Measurements from ENCODE around the gene NOX5.

Gene NOX5

DNA sequence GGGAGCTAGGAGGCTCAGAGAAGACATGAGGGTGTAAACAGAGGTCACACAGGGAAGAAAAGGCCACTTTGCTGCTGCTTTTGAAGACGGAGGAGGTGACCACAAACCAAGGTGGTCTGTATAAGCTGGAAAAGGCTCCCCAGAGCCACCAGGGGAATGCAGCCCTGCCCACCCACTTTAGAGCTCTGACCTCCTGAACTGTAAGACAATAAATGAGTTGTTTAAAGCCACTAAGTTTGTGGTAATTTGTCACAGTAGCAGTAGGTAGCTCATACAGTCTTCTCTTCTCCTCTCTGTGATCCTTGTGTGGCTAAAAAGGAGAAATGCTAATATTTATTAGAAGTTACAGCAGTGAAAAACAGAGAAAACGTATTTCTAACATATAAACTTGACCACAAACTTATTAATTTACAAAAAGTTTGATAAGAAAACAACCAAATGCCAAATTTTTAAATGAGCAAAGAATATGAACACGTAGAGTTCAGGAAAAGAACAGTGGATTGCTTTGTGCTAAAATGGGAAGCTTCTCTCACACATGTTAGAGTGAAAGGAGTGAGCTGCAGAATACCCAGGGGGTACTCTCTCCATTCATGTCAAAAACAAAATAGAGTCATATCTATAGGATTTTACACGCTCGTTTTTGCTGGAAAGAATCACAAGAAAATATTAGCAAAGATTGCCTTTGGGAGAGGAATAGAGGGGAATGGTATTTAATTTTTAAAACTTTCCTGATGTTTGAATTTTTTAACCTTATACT lies 71.0 kb downstream of the NOX5 start:
- no peak for DNase-seq

DNA sequence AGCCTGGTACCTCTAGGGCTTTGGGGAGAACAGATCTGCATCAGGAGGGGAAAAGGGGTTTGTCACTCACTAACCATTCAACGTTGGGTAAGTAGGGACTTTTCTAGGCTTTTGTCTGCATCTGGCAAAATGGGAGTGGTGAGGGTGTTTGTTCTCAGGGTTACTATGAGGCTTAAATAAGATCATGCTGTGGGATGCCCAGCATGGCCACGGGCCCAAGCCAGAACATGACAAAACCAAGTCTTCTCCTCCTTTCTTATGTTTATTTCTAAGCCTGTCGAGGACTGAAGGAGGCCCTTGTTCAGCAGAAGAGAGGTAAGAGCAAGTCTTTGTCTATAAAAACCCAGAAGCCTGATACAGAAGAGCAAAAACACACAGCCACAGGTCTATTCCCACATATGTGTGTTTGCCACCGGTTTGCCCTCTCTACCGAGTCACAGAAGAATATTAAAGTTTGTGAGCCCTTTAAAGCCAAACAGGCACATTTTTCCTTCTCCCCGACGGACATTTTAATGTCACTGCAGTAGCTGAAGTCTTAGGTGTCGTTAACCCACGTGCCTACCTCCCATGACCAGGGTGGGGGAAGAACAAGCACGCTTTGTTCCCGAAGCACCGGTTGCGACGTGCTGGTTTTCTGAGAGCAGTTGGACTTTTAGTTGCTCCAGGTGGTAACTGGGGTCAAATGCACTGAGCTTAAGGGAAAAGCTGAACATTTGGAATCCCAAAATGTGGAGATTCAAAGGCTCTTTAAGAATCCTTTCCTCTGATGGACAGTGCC lies 72.1 kb downstream of the NOX5 start:
- DNase-seq = no peak

DNA sequence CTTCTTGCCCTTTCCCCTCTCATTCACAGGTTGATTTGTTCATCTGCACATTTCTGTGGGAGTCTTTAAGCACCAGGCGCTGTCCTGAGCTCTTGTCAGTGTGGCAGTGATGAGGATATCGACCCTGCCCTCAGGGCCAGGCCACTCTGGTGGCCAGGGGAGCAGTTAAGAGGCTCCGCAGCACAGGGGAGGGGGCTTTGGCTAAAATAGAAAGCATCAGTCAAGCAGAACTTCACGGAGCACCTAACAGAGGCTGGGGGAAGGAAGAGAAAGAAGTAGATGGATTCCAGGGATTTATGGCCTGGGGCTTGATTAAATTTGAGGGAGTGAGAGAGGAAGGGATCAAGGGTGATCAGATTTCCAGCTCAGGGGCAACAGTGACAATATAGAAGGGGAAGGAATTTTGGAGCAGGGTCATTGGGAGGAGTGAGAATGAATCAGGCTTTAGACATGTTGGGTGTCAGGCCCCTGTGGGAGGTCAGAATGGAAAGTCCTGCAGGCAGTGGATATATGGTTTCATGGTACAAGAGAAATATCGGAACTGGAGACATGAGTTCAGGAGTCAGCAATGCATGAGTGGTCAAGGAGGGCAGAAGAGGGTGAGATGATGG lies 73.0 kb downstream of the NOX5 start:
- no peak for DNase-seq

DNA sequence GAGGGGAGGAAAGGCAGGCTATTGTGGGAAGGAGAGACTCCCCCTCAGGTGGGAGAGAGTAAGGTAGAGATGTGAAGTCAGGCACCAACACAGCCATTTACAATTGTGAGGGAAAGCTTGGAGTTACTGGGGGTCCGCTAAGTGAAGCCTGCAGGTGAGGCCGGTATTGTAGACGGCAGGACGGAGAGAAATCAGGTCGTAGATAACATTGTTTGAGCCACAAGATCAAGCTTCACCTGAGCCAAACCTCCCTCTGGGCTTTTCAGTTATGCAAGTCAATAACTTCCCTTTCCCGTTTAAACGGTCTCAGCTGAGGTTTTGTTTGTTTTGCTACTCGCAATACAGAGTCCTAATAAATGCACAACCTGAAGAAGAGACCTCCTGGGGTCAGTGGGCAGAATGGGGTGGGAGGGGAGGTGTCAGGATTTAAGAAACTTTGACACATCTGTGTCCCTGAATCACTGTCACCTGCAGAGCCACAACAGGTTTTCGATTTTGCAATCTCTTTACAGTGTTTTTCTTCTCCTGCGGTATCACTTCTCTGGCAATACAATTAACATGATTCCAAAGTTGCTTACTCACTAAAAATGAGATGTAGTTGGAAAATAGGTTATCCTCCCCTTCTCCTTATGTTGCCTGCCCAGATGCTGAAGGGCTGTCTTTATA lies 73.9 kb downstream of the NOX5 start:
- DNase-seq = no peak

DNA sequence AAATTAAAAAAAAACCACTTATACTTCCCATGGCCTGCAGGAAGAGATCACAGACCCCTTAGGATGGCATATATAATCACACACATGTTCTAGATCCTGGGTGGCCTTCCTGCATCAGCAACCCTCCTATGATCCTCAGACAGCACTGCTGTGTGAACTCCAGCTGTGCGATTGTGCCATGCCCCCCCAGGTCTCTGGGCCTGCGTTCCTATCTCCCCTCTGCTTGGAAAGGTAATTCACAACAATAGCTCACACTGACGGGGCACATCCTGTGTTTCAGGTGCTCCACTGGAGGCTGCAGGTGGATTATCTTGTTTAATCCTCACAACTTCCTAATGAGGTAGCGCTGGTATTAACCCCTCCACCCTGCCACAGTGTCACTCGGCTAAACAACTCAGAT lies 74.8 kb downstream of the NOX5 start:
- DNase-seq = no peak

- no peak for DNase-seq
Observed at GRCh38 chr15:69090197-69090948, 75.9 kb downstream of the NOX5 start.

- DNase-seq = no peak
Observed at GRCh38 chr15:69091654-69092053, 77.2 kb downstream of the NOX5 start.

GRCh38 chr15:69092159-69092558 lies 77.7 kb downstream of the NOX5 start:
- DNase-seq = no peak

DNA sequence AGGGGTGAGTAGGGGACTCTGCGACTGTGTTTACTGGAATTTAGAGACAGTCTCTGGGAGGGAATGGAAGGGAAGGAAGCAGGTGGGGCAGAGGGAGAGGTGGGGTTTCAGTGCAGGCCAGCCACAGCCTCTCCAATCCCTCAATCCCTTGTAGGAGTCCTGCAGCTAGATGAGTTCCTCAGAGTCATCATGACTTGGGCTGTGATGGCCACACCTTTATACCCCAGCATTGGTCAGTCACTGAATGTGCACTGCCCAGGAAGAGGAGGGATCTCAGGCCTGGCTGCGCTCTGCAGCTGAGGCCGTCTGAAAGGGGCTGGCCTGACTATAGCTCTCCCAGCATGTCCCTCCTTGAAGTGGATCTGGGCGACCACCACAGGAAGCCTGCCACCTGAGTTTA lies 78.6 kb downstream of the NOX5 start:
- no peak for DNase-seq

DNA sequence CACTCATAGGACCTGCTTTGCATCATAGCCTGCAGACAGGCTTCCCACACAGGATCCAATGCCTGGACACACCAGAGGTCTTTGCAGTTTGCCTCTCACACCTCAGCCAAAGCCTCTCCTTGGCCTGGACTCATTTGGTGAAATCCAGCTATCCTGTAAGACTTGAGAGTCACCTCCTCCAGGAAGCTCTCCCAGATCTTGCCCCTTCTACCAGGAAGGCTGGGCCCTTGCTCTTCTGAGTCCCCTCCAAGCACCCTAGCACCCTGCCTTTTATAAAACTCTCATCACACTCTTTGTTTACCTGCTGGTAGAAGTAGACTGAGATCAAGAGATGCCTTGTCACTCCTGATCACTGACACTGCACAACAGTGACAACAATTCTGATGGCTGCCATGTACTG lies 79.1 kb downstream of the NOX5 start:
- DNase-seq = no peak

- no peak for DNase-seq
Observed at GRCh38 chr15:69094124-69094921, 79.8 kb downstream of the NOX5 start.

GRCh38 chr15:69095274-69095673 lies 80.8 kb downstream of the NOX5 start:
- DNase-seq = no peak

- DNase-seq = no peak
Observed at GRCh38 chr15:69096196-69096595, 81.7 kb downstream of the NOX5 start.

DNA sequence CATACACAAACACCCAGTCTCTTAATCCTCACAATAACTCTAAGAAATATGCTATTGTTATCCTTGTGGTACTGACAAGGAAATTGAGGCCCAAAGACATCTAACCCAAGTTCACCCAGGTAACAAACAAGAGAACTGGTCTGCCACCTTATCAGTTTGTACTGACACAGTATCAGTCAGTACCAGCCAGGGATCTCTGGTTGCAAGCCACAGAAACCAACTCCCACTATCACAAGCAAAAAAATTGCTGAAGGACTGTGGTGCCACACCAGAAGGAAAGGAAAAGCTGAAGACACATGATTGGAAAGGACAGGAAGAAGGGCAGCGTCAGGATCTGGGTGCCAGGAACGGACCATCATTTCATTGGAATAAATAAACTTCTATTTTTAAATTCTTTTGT lies 82.1 kb downstream of the NOX5 start:
- DNase-seq = no peak

- DNase-seq = no peak
Observed at GRCh38 chr15:69098771-69099170, 84.3 kb downstream of the NOX5 start.

- DNase-seq = no peak
Observed at GRCh38 chr15:69099941-69100340, 85.4 kb downstream of the NOX5 start.

GRCh38 chr15:69100821-69101220 lies 86.3 kb downstream of the NOX5 start:
- no peak for DNase-seq

DNA sequence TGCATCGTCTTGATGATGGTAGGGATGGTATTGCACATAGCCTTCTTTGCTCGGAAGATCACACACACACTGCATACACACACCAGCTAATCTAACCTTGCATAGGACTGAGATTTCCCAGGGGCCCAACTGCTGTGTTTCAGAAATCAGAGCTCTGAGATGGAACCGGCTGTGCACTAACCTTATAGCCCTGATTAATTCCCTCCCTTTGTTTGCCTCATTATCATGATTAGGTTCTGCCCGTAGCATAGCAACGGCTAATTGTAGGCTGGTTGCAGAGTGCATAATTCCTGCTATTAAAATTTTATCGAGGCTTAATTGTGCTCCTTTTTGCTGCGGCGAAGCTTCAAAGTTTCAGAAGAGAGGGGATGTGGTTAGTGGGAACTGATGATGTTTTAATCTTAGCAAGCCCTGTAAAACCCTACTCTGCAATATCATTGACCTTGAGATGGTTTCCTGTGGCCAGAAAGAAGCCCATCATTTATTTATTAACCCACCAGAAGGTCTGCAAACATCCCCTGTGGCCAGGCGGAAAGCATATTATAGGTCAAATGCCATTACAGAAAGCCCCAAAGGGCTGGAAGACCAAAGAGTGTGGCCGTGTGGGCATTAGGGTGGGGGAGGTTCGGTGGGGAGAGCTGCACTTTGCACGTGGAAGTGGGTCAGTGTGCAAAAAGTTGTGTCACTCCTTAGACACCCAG lies 89.7 kb downstream of the NOX5 start:
- DNase-seq = no peak

DNA sequence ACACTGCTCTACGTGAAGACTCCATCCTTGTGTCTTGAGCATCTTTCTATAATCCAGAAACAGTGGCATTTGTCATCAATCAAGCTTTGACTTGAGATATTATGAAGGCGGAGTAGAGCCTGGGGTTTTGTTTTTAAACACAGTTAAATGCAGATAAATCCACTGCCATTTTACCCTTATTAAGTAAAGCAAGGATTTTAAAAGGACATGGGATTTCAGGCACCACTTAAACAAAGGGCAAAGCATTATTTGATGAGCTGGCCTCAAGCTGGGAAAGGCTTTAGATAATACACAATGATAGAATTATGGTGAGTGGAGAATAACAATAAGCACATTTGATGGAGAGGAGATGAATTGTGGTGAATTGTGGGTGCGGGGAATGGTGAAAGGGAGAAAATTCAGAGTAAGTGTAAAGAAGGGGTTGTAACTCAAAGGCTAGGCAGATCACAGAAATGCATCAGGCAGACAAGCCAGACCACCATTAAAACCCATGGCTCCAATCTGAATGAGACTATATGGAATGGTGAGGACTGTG lies 91.0 kb downstream of the NOX5 start:
- no peak for DNase-seq

DNA sequence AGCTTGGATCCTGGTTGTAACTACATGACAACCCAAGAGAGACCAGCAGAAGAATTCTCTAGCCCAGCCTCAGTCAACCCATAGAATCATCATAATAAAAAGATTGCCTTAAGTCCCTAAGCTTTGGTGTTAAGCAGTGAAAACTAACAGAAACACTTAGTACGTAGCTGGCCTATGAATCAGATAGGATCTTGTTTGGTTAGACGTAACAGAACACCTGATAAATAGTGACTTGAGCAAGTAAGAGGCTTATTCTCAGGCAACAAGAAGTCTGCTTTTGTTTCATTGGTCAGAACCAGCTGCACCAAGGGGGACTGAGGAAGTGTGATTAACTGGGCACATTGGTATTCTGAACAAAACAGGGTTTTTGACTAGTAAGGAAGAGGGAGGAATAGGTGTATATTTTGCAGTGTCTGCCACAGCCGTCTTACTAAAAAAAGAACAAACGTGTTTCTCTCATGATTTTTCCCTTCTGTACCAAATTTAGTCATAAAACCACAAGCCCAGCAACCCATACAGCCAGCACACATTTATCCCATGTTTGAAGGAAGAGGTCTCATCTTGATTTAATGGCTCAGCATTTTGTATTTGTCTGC lies 92.6 kb downstream of the NOX5 start:
- DNase-seq = no peak

Measured in stimulated activated CD4-positive, alpha-beta T cell treated with anti-CD3 and anti-CD28 coated beads, Interleukin-4, amount 100 ng/mL, for 1 hour (primary cell).